ENCODE measurements around the gene FOS.
A peak's percentile ranks its signal among the peaks of the same experiment; 100 is the strongest.

FOS gene

GRCh38 chr14:75250800-75251199 is 27.8 kb upstream of the FOS start:
- DNase-seq (ENCODE audit: low read depth in 2 of 2): no peak

- no peak for DNase-seq (ENCODE audit: low read depth in 2 of 2)
Observed at GRCh38 chr14:75252254-75252837, 26.3 kb upstream of the FOS start.

GRCh38 chr14:75254381-75254822 is 24.2 kb upstream of the FOS start:
- no peak for DNase-seq (ENCODE audit: low read depth in 2 of 2)

- no peak for DNase-seq (ENCODE audit: low read depth in 2 of 2)
Observed at GRCh38 chr14:75254901-75255584, 23.6 kb upstream of the FOS start.

GRCh38 chr14:75258079-75258802 is 20.4 kb upstream of the FOS start:
- no peak for DNase-seq (ENCODE audit: low read depth in 2 of 2)

GRCh38 chr14:75258803-75259509 is 19.7 kb upstream of the FOS start:
- peak; percentile 98 to 99 for DNase-seq (ENCODE audit: low read depth in 2 of 2)

GRCh38 chr14:75259510-75259855 is 19.1 kb upstream of the FOS start:
- DNase-seq (ENCODE audit: low read depth in 2 of 2): no peak

- DNase-seq (ENCODE audit: low read depth in 2 of 2): no peak
Observed at GRCh38 chr14:75260025-75260763, 18.4 kb upstream of the FOS start.

GRCh38 chr14:75261820-75262219 is 16.8 kb upstream of the FOS start:
- DNase-seq (ENCODE audit: low read depth in 2 of 2): no peak

- no peak for DNase-seq (ENCODE audit: low read depth in 2 of 2)
Observed at GRCh38 chr14:75262641-75263040, 16.0 kb upstream of the FOS start.

- DNase-seq (ENCODE audit: low read depth in 2 of 2): no peak
Observed at GRCh38 chr14:75264036-75264435, 14.6 kb upstream of the FOS start.

GRCh38 chr14:75267141-75267721 is 11.4 kb upstream of the FOS start:
- DNase-seq (ENCODE audit: low read depth in 2 of 2): no peak

GRCh38 chr14:75268633-75269550 is 9.7 kb upstream of the FOS start:
- no peak for DNase-seq (ENCODE audit: low read depth in 2 of 2)

- no peak for DNase-seq (ENCODE audit: low read depth in 2 of 2)
Observed at GRCh38 chr14:75271514-75271913, 7.1 kb upstream of the FOS start.

GRCh38 chr14:75273272-75274049 is 5.2 kb upstream of the FOS start:
- DNase-seq (ENCODE audit: low read depth in 2 of 2): no peak

GRCh38 chr14:75274050-75274898 is 4.4 kb upstream of the FOS start:
- no peak for DNase-seq (ENCODE audit: low read depth in 2 of 2)

- no peak for DNase-seq (ENCODE audit: low read depth in 2 of 2)
Observed at GRCh38 chr14:75274899-75275569, 3.6 kb upstream of the FOS start.

- no peak for DNase-seq (ENCODE audit: low read depth in 2 of 2)
Observed at GRCh38 chr14:75275598-75275997, 3.0 kb upstream of the FOS start.

Measured in stimulated activated CD4-positive, alpha-beta T cell treated with anti-CD3 and anti-CD28 coated beads, Interleukin-1b, Interleukin-23, amount 100 ng/mL, for 1 hour (primary cell).